ENCODE data around the gene PKIB.
"Not testable (repeated sequence)": the region's sequence is repeated elsewhere in the genome, so short reads cannot be mapped to it uniquely, and the experiment has no call there.

Gene PKIB

GRCh38 chr6:122621638-122622037 lies 11.4 kb downstream of the PKIB start:
- DNase-seq, result no peak

DNA sequence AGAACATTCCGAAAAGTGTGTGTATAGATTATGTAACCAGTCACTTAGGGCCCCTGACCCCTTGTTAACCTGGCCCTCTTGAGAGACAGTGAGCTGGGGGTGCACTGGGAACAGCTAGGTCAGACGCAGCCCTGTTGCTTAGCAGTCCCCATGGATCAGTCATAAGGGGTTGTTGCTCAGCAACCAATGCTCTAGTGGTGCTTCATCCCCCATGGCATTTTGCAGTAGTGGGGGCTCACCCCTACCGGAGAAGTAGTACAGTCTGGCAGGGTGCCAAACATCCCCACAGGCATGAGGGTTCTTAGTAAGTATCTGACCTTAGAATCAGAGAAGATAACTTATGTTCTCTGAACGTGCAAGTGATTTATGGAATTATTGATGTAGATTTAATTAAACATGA lies 12.3 kb downstream of the PKIB start:
- DNase-seq, result no peak

- no peak for DNase-seq
Observed at GRCh38 chr6:122623279-122623678, 13.1 kb downstream of the PKIB start.

DNA sequence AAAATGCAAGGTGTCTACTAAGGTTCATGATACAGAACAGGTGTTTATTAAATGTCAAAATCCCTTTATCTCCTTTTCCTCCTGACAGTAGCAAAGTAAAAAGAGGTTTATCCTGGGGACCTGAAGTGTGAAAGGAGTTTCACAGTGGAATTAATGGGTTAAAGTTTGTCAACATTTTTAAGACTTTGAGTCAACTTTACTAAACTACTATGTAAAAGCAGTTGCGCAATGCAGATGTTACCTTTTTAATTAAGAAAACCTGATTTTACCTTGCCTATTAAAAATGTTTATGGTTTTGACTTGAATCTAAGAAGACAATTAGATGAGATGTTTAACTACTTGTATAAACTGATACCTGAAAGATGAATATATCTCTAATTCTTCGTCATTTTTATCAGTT lies 14.6 kb downstream of the PKIB start:
- DNase-seq, result no peak

DNA sequence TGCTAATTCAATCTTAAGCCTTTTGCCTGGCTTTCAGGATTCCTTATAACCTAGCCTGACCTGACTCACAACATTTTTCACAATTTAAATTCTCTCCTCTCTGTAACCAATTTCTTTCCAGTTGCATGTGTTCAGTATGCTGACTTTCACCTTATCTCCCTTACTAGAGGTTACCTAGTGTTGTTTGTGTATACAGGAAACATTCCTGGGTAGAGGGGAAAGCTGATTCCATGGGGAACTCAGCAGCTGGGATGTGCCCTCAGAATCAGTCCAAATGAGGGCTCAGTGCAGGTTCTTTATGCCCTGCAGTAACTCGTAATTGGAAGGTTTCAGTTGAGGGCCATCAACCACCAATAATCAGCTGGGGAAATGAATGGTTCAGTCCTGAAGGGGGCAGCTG lies 18.5 kb downstream of the PKIB start:
- DNase-seq, result no peak

DNA sequence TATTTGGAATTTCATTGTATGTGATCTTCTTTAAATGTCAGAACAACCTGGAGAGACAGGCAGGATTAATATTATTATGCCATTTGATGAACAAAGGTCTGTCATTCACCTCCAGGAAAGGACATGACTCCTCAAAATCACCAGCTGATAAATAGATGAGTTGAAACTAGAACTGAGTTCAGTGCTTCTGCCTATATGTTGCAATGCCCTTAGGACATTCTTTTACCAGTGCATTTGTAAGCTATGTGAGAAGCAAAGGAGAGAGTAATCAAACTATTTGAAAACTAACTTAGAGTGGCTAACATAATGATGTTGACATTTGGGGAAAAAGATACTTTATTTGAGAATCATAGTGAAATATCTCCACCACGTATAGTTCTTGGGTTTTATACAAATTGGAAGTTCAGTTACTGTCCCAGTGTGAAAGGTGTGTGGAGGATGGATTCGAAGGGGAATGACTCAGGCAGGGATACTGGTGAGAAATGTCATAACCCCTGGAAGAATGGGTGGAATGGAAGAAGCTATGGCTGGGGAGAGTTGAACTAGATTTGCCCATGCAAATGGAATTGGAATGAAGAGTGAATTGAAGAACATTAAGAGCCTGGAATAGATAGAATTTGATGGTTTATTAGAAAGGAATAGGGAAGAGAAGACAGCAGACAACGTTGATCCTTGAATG lies 21.5 kb downstream of the PKIB start:
- DNase-seq, result no peak

DNA sequence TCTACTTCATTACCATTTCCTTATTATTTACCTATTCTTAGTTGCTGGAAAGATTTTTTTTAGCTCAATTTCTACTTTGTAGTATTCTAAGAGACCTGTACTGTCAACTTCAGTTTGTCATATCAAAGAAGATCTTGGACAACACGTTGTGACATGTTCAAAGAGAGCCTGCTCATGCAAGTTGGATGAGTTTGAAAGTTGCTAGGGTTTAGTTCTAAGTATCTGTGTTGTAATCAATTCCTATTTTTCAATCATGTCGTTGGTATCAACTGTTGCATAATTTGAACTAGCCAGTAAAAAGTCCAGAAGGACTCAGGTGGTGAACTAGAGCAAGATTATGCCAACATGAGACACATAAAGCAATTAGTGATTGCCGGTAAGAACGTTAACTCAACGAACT lies 30.2 kb downstream of the PKIB start:
- DNase-seq, result no peak

GRCh38 chr6:122641819-122642218 lies 31.6 kb downstream of the PKIB start:
- no peak for DNase-seq

DNA sequence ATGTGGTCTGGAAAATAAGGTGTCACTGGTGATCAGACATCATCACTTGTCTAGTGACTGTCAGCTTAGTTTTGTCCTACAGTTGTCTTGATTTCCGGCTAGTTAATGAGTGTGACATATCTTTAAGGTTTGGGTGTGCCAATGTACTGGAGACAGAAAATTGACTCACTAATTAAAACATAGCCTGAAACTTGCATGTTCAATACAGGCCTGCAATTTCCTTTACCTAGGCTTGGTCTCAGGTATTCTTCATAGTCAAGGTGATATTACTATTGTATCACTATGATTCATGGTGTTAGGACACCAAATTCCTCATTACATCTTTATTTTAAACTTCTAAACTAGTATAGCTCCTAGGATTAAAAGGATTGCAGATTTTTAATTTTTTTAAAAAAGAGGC lies 32.4 kb downstream of the PKIB start:
- not testable (repeated sequence) for DNase-seq

GRCh38 chr6:122645256-122645655 lies 35.1 kb downstream of the PKIB start:
- no peak for DNase-seq

GRCh38 chr6:122647765-122648164 lies 37.6 kb downstream of the PKIB start:
- no peak for DNase-seq

DNA sequence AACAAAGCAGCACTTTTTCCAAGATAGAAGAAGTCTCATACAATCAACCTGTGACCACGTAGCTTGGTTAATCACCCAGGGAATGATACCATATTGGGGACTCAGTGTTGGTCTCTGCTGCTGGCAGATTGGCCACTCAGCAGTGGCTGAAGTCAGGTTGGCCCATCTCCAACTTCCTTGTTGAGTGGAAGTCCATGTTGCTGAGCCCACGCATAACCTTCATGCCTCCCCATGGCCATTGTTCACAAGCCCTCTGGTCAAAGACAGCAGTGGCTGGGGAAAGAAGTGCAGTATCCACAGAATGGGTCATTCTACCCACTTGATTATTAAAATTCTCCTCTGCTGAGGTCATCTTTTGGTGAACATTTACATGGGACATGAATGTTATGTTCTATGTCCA lies 38.5 kb downstream of the PKIB start:
- no peak for DNase-seq

DNA sequence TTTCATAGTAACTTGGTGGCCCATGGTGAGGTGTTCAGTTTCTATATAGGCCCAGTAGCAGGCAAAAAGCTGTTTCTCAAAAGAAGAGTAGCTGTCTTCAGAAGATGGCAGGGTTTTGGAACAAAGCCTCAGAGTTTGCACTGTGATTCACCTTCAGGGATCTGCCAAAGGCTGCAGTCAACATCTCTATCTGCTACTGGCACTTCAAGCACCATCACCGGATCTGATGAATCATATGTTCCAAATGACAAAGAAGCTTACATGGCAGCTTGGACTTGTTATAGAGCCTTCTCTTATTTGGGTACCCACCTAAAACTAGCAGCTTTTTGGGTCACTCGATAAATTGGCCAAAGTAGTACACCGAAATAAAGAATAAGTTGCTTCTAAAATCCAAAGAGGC lies 39.5 kb downstream of the PKIB start:
- no peak for DNase-seq

GRCh38 chr6:122650403-122650802 lies 40.2 kb downstream of the PKIB start:
- DNase-seq, result no peak

DNA sequence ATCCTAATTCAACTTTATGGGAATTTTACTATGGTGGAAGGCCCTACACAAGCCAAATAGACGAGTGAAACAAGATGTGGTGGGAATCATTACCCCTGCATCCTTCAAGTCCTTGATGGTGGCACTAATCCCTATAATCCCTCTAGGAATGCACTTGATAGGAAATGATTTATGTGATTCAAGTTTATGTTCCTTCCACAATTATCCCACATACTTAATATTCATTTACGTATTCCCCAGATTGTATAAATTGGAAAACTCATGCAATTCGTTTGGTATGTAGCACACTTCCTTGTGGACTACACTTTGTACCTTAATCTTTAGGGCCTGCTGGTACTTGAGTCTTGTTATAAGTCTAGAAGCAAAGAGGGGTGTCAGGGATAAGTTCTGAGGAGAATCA lies 40.8 kb downstream of the PKIB start:
- no peak for DNase-seq

DNA sequence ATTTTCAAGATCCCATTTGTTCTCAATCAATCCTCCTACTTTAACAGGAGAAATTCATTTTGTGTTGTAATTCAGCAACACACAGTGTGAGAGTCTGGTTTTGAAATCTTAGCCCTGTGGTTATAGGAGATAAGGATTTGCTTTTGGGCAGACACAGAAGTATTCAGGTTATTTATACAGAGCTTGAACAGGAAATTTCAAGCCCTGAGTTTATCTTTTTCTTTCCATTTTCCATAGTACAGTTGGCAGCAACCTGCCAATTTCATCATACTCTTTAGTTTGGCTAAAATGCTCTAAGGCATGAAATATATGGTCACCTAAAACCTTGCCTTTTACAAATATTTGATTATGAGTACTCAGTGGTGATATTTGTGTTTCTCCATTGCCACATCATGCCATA lies 41.4 kb downstream of the PKIB start:
- no peak for DNase-seq

GRCh38 chr6:122652431-122652830 lies 42.2 kb downstream of the PKIB start:
- DNase-seq, result no peak

GRCh38 chr6:122653094-122653493 lies 42.9 kb downstream of the PKIB start:
- no peak for DNase-seq

- no peak for DNase-seq
Observed at GRCh38 chr6:122654012-122654411, 43.8 kb downstream of the PKIB start.

GRCh38 chr6:122657601-122658000 lies 47.4 kb downstream of the PKIB start:
- no peak for DNase-seq

GRCh38 chr6:122660296-122660695 lies 50.1 kb downstream of the PKIB start:
- no peak for DNase-seq

DNA sequence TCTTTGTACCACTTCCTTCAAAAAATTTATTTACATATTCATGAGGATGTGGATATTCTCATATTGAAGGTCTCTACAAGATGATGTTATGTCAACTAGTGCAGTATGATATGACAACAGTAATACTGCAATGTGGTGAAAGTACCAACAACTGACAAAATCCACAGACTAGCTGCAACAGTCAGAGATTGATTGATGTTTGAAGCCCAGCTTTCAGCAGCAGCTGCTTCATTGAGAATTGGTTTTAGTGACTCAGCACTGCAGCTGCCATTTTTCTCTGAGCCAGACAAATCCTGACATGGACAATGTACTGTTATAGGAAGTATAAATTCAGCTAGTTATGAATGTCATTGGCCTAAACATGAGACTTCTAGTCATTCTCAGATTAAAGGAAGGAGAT lies 53.8 kb downstream of the PKIB start:
- DNase-seq, result no peak

- DNase-seq, result no peak
Observed at GRCh38 chr6:122665929-122666328, 55.7 kb downstream of the PKIB start.

GRCh38 chr6:122666418-122666817 lies 56.2 kb downstream of the PKIB start:
- no peak for DNase-seq

GRCh38 chr6:122669418-122669817 lies 59.2 kb downstream of the PKIB start:
- no peak for DNase-seq

GRCh38 chr6:122669868-122670267 lies 59.7 kb downstream of the PKIB start:
- DNase-seq, result no peak

Data from stimulated activated CD8-positive, alpha-beta memory T cell treated with anti-CD3 and anti-CD28 coated beads, Interleukin-4, amount 100 ng/mL, for 48 hours (primary cell).